OCI-LY1 (cell line): ENCODE results near the gene LETM1.

ENCODE experiments used
- H2AFZ ChIP-seq: fragments of 200-600 bp; sonication (generic), shearing (Covaris generic); 2 replicates; pipeline ENCODE4 v1.6.0; 2014; ENCODE audit warnings: antibody characterized with exemption, mild to moderate bottlenecking, low read length
- H3F3A ChIP-seq: fragments of 200-600 bp; sonication (generic), shearing (Covaris generic); 2 replicates; pipeline ENCODE4 v1.6.0; 2014; ENCODE audit warnings: mild to moderate bottlenecking, antibody characterized with exemption, low read length, moderate library complexity; ENCODE audit not compliant: insufficient read depth
- H3K27ac ChIP-seq: fragments of 200-600 bp; sonication (generic); 2 replicates; pipeline ENCODE4 v1.5.1; 2014; ENCODE audit warnings: low read length, mixed run types, mild to moderate bottlenecking, low read depth; ENCODE audit not compliant: poor library complexity, severe bottlenecking
- H3K27me3 ChIP-seq: fragments of 200-600 bp; sonication (generic); 2 replicates; pipeline ENCODE4 v1.6.0; 2014; ENCODE audit warnings: antibody characterized with exemption, mild to moderate bottlenecking, low read length, moderate library complexity; ENCODE audit not compliant: insufficient read depth
- H3K36me3 ChIP-seq: fragments of 200-600 bp; sonication (generic); 2 replicates; pipeline ENCODE4 v1.6.1; 2014; ENCODE audit warnings: mild to moderate bottlenecking, antibody characterized with exemption, low read length, moderate library complexity, mixed read lengths; ENCODE audit not compliant: insufficient read depth
- H3K4me1 ChIP-seq: fragments of 200-600 bp; sonication (generic); 2 replicates; pipeline ENCODE4 v1.5.1; 2014; ENCODE audit warnings: mild to moderate bottlenecking, low read length, moderate library complexity; ENCODE audit not compliant: insufficient read depth, severe bottlenecking
- H3K4me2 ChIP-seq: fragments of 200-600 bp; sonication (generic), shearing (Covaris generic); 2 replicates; pipeline ENCODE4 v1.6.1; 2014; ENCODE audit warnings: low read length
- H3K4me3 ChIP-seq: fragments of 200-600 bp; sonication (generic); 2 replicates; pipeline ENCODE4 v1.5.1; 2014; ENCODE audit warnings: low read length, low read depth, mild to moderate bottlenecking, mixed read lengths; ENCODE audit not compliant: poor library complexity, severe bottlenecking
- H3K79me2 ChIP-seq: fragments of 200-600 bp; shearing (Covaris generic); 2 replicates; pipeline ENCODE4 v1.6.1; 2016; ENCODE audit warnings: mixed run types, low read length, mixed read lengths; ENCODE audit not compliant: insufficient read depth
- H3K9ac ChIP-seq: fragments of 200-600 bp; sonication (generic), shearing (Covaris generic); 2 replicates; pipeline ENCODE4 v1.6.1; 2014; ENCODE audit warnings: mild to moderate bottlenecking, low read length, mixed read lengths
- H3K9me2 ChIP-seq: fragments of 200-600 bp; sonication (generic), shearing (Covaris generic); 2 replicates; pipeline ENCODE4 v1.6.1; 2014; ENCODE audit warnings: low read depth, mild to moderate bottlenecking, low read length, mixed read lengths
- H3K9me3 ChIP-seq: fragments of 200-600 bp; shearing (Covaris generic); 2 replicates; pipeline ENCODE4 v1.6.1; 2014; ENCODE audit warnings: low read length, mixed read lengths
- H4K20me1 ChIP-seq: fragments of 200-600 bp; sonication (generic), shearing (Covaris generic); 2 replicates; pipeline ENCODE4 v1.6.0; 2016; ENCODE audit warnings: mild to moderate bottlenecking, low read length; ENCODE audit not compliant: insufficient read depth
- EZH2 ChIP-seq: fragments of 200-600 bp; sonication (generic), shearing (Covaris generic); IDR thresholded peaks from 2 replicates; pipeline ENCODE4 v1.8.0; 2017; ENCODE audit warnings: borderline replicate concordance, mixed run types, mild to moderate bottlenecking, antibody characterized with exemption, low read length, moderate library complexity, mixed read lengths
- TF ChIP-seq, protein P1 (sequence below): fragments of 200-600 bp; sonication (generic), shearing (Covaris generic); IDR thresholded peaks from 2 replicates; pipeline ENCODE4 v1.5.1; 2017; ENCODE audit warnings: mild to moderate bottlenecking, antibody characterized with exemption, low read length, moderate library complexity, mixed read lengths

LETM1 gene

DNA sequence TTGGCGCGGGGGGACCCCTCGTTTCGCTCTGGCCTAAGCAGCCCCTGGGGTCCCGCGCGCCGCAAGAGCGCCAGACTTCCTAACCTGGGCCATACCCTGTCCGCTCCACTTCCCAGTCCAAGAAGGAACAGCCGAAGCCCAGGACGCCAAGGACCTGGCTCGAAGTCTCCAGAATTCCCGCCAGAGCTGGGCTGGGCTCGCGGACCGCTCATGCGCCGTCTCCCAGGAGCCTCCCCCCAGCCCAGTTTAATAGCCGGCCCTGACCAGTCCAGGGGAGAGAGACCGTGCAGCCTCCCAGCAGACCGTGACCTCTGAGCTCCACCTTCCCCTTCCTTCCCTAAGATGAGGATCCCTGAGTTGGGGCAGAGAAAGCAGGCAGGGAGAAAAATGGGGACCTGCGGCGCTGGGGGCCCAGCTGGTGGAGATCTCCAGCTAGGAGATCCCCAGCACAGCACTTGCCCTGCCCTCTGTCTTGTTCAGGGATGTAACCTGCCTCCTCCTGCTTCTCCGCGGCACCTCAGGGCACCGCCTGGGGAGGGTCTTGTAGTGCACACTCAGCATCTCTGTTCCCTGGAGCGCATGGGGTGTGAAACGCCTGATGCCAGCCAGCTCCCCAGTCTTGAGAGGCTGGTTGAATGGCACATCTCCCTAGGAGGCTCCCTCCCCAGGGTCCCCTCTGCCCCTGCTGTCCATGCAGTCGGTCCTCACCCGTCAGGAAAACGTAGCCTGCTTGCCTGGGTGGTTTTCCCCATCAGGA lies 1.2 kb upstream of the LETM1 start:
- Histone ChIP-seq H3K27ac (no peak overlapping the region), H3K4me3 (peak overlapping the region; percentile 76), H2AFZ (no peak overlapping the region), H3K36me3 (no peaks in the 10 kb centered on the region; the same call in 1 of the 2 replicates), H3K9ac (peak overlapping the region; percentile 88), H4K20me1 (no peaks in the 10 kb centered on the region), H3K9me3 (no peaks in the 10 kb centered on the region), H3F3A (no peaks in the 10 kb centered on the region), H3K79me2 (peaks cover 18% of the 10 kb centered on the region; the same call in 1 of the 2 replicates), H3K4me2 (peak overlapping the region; percentile 74), H3K4me1 (peaks cover 38% of the 10 kb centered on the region), H3K27me3 (no peaks in the 10 kb centered on the region), H3K9me2 (no peaks in the 10 kb centered on the region)
- TF ChIP-seq EZH2 = no peak
- TF ChIP-seq, protein P1, sequence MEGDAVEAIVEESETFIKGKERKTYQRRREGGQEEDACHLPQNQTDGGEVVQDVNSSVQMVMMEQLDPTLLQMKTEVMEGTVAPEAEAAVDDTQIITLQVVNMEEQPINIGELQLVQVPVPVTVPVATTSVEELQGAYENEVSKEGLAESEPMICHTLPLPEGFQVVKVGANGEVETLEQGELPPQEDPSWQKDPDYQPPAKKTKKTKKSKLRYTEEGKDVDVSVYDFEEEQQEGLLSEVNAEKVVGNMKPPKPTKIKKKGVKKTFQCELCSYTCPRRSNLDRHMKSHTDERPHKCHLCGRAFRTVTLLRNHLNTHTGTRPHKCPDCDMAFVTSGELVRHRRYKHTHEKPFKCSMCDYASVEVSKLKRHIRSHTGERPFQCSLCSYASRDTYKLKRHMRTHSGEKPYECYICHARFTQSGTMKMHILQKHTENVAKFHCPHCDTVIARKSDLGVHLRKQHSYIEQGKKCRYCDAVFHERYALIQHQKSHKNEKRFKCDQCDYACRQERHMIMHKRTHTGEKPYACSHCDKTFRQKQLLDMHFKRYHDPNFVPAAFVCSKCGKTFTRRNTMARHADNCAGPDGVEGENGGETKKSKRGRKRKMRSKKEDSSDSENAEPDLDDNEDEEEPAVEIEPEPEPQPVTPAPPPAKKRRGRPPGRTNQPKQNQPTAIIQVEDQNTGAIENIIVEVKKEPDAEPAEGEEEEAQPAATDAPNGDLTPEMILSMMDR = no peak

DNA sequence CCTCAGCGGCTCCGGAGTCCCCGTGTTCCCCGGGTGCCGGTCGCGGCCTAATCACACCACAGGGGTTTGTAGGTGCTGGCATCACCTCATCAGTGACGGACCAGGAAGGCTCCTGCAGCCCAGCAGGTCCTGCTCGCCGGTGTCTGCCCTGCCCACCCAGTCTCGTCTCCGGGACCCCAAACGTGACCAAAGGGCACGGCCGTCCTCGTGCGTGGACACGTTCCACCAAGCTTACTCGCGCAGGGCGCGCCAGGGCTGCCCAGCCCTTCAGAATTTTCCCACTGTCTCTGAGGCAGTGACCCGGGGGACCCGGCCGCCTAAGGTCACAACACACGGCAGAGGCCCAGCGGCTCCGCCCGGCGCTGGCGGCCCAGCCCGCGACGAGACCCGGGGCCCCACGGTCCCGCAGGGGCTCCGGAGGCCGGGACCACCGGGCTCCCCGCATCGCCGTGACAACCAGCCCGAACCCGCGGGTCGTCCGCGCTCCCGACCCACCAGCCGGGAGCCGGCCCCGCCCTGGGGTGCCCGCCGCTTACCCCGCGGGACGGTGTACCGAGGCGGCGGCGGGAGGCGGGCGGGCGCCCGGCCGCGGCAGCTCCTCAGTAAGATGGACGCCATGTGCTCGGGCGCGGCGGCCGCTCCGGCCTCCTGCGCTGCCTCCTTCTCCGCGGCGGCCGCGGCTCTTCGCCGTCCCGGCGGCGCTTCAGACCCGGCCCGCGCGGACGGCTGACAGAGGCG lies 454 bp downstream of the LETM1 start:
- Histone ChIP-seq H3K4me1 (peaks cover 50% of the 10 kb centered on the region), H3K27ac (no peak overlapping the region), H3K9ac (peak overlapping the region; percentile 84), H3K9me2 (no peaks in the 10 kb centered on the region), H3K9me3 (no peaks in the 10 kb centered on the region), H2AFZ (no peak overlapping the region), H3F3A (no peaks in the 10 kb centered on the region), H3K4me3 (peak overlapping the region; percentile 76), H3K27me3 (no peaks in the 10 kb centered on the region), H4K20me1 (no peaks in the 10 kb centered on the region), H3K79me2 (peaks cover 22% of the 10 kb centered on the region), H3K36me3 (no peaks in the 10 kb centered on the region; the same call in 1 of the 2 replicates), H3K4me2 (peak overlapping the region; percentile 79)
- TF ChIP-seq, protein P1 = no peak
- TF ChIP-seq EZH2 = no peak

- no peaks in the 10 kb centered on the region for H3K9me2 ChIP-seq
- peaks cover 56% of the 10 kb centered on the region for H3K4me1 ChIP-seq
- H3K9ac ChIP-seq = peak overlapping the region; percentile 84
- TF ChIP-seq, protein P1 = no peak
- no peak for TF ChIP-seq EZH2
- no peaks in the 10 kb centered on the region; the same call in 1 of the 2 replicates for H3K36me3 ChIP-seq
- no peaks in the 10 kb centered on the region for H3K27me3 ChIP-seq
- no peak overlapping the region for H3K27ac ChIP-seq
- no peaks in the 10 kb centered on the region for H3K9me3 ChIP-seq
- peaks cover 22% of the 10 kb centered on the region for H3K79me2 ChIP-seq
- no peaks in the 10 kb centered on the region for H3F3A ChIP-seq
- H3K4me3 ChIP-seq = peak overlapping the region; percentile 76
- peak overlapping the region; percentile 79 for H3K4me2 ChIP-seq
- no peak overlapping the region for H2AFZ ChIP-seq
- no peaks in the 10 kb centered on the region for H4K20me1 ChIP-seq
These were observed 1.2 kb downstream of the LETM1 start for GRCh38 chr4:1854752-1855151.
